H1 (cell line): ENCODE results near the gene ZIC1. TPM values are rescaled to one million over a fixed set of nuclear protein-coding genes. Genes with fewer than 3 reads are reported as not detected.

Experiments used
- CHD7 ChIP-seq: fragments of 300-600 bp; sonication (generic); IDR thresholded peaks from 2 replicates; pipeline ENCODE4 v1.7.1; 2012; ENCODE audit warnings: low read length, moderate library complexity, mild to moderate bottlenecking, inconsistent platforms; ENCODE audit not compliant: insufficient replicate concordance
- E2F6 ChIP-seq: IDR thresholded peaks from 2 replicates; pipeline ENCODE4 v1.6.1; 2012; ENCODE audit warnings: inconsistent platforms
- HDAC6 ChIP-seq: IDR thresholded peaks from one replicate; pipeline ENCODE4 v1.7.1; 2012; ENCODE audit warnings: low read depth, mild to moderate bottlenecking, inconsistent platforms, low read length, moderate library complexity
- MAFK ChIP-seq: IDR thresholded peaks from 2 replicates; pipeline ENCODE4 v1.6.1; 2012; ENCODE audit warnings: low read depth, mild to moderate bottlenecking, improper control_type of control experiment, low read length
- PHF8 ChIP-seq: fragments of 200-600 bp; sonication (generic); conservative IDR thresholded peaks from 2 replicates; pipeline ENCODE4 v1.7.1; 2012; ENCODE audit warnings: low read depth, mild to moderate bottlenecking, inconsistent platforms, low read length, moderate library complexity
- SAP30 ChIP-seq: fragments of 300-600 bp; sonication (generic); IDR thresholded peaks from 2 replicates; pipeline ENCODE4 v1.7.1; 2012; ENCODE audit warnings: low read length, moderate library complexity, mild to moderate bottlenecking, inconsistent platforms; ENCODE audit not compliant: insufficient read depth, insufficient replicate concordance
- SIX5 ChIP-seq: IDR thresholded peaks from 2 replicates; pipeline ENCODE4 v1.6.1; 2011; ENCODE audit warnings: mild to moderate bottlenecking, low read depth, low read length
- SUZ12 ChIP-seq: fragments of 200-600 bp; sonication (generic); IDR thresholded peaks from 2 replicates; pipeline ENCODE4 v1.6.1; 2012; ENCODE audit warnings: mild to moderate bottlenecking, inconsistent platforms, low read length, moderate library complexity, mixed read lengths
- YY1 ChIP-seq: IDR thresholded peaks from 2 replicates; pipeline ENCODE4 v1.6.1; 2011; ENCODE audit warnings: low read depth, mild to moderate bottlenecking, low read length
- polyA plus RNA-seq, 7 experiments: library from polyadenylated mRNA; depleted of rRNA in 3 of 7; stranded (reverse) in 5 of 7; unstranded in 2 of 7; fragments of >200 nt in 5 of 7; fragments of 200-250 nt in 2 of 7; gene quantifications; 1 replicate in 5 of 7; 2 replicates in 1 of 7; 4 replicates in 1 of 7; pipeline versions ENCODE4 v1.2.1 to v1.2.3, GENCODE V29; 2011 to 2013; ENCODE audit warnings: missing spikeins in 2 of 7, mixed read lengths in 2 of 7
- total RNA-seq: library from RNA; stranded (reverse); fragmentation: NEBNext Ultra II Directional; extraction: Animal tissue kit (Norgen Biotek cat#: 25700); gene quantifications from 2 replicates; pipeline ENCODE4 v1.2.1, GENCODE V29; 2021

Gene ZIC1
- total and polyA plus RNA-seq, 2 of the 8 experiments (the other 6 are each of a cell fraction or from before 2014, with no cell fraction given): 0.80 to 2.2 TPM

GRCh38 chr3:147418808-147419701 lies 9.9 kb downstream of the ZIC1 start (continued):
- no peak for TF ChIP-seq CHD7
- TF ChIP-seq SUZ12: no peak; the same call in 1 of the 2 replicates
- TF ChIP-seq SAP30: no peak
- no peak for TF ChIP-seq SIX5
- no peak for TF ChIP-seq MAFK
- peak; percentile 92 for TF ChIP-seq E2F6
- no peak for TF ChIP-seq PHF8
- TF ChIP-seq HDAC6: no peak
- TF ChIP-seq YY1: 0 out of 2 replicates have a peak, but pooled peaks have one; percentile 36
